ENCODE data around the gene S100A1. TPM values are rescaled to one million over a fixed set of nuclear protein-coding genes. Genes with fewer than 3 reads are reported as not detected.
"Not testable (repeated sequence)": the region's sequence is repeated elsewhere in the genome, so short reads cannot be mapped to it uniquely, and the experiment has no call there.

S100A1 gene
- polyA plus RNA-seq, 4 donors = 2.7 to 13.5 (median 3.5) TPM

GRCh38 chr1:153658400-153659174 lies 30.4 kb downstream of the S100A1 start, which contains the start of gene SNAPIN:
TSS of gene SNAPIN (plus strand) at chr1:153658703. CDS start at chr1:153658744, 41 bp downstream.
- Histone ChIP-seq H3K36me3 (ENCODE audit: control insufficient read depth in 3 of 3, insufficient read depth in 2 of 3, low read depth in 1 of 3, low read length in 3 of 3) (peaks cover 8 to 25% (median 10%) of the 10 kb centered on the region in 3 donors), H3K4me3 (ENCODE audit: low read depth in 1 of 3, low read length in 3 of 3) (peak within 1 kb of the TSS; percentile 71 to 85 (median 74)), H3K27ac (ENCODE audit: low read depth in 1 of 3, low read length in 2 of 3) (peak within 1 kb of the TSS; percentile 74 to 93 (median 90)), H3K27me3 (ENCODE audit: control insufficient read depth in 3 of 3, insufficient read depth in 3 of 3, low read length in 3 of 3) (no peaks in the 10 kb centered on the region), H3K9me3 (ENCODE audit: control insufficient read depth in 2 of 2, insufficient read depth in 1 of 2, low read depth in 1 of 2, low read length in 1 of 2) (no peaks in the 10 kb centered on the region), H3K4me1 (ENCODE audit: control insufficient read depth in 3 of 3, insufficient read depth in 2 of 3, low read depth in 1 of 3, low read length in 2 of 3) (peaks cover 0 to 6% (median 0%) of the 10 kb centered on the region in 3 donors)
- FAIRE-seq (no peak), DNase-seq (peak; percentile 92 to 96)
- 2 to 3% (median 2%) methylated on average over 50 to 53 of the region's 53 CpGs for WGBS, 3 donors

GRCh38 chr1:153659175-153659534 lies 30.9 kb downstream of the S100A1 start:
- 9 to 27% (median 15%) methylated on average over 8 of the region's 8 CpGs for WGBS, 3 donors

GRCh38 chr1:153659656-153660055 lies 31.4 kb downstream of the S100A1 start:
- H3K4me1 ChIP-seq (ENCODE audit: control insufficient read depth in 3 of 3, insufficient read depth in 2 of 3, low read depth in 1 of 3, low read length in 2 of 3) = peaks cover 0 to 6% (median 0%) of the 10 kb centered on the region in 3 donors
- peak overlapping the region in 2 of 3 donors; percentile 71 to 85 for H3K4me3 ChIP-seq (ENCODE audit: low read depth in 1 of 3, low read length in 3 of 3)
- H3K27me3 ChIP-seq (ENCODE audit: control insufficient read depth in 3 of 3, insufficient read depth in 3 of 3, low read length in 3 of 3) = no peaks in the 10 kb centered on the region
- 55 to 62% (median 58%) methylated on average over 9 of the region's 9 CpGs for WGBS, 3 donors
- DNase-seq = peak in 1 of 2 donors; percentile 36
- peaks cover 10 to 32% (median 12%) of the 10 kb centered on the region in 3 donors for H3K36me3 ChIP-seq (ENCODE audit: control insufficient read depth in 3 of 3, insufficient read depth in 2 of 3, low read depth in 1 of 3, low read length in 3 of 3)
- H3K9me3 ChIP-seq (ENCODE audit: control insufficient read depth in 2 of 2, insufficient read depth in 1 of 2, low read depth in 1 of 2, low read length in 1 of 2) = no peaks in the 10 kb centered on the region
- no peak for FAIRE-seq
- peak overlapping the region in 1 of 3 donors; percentile 93 for H3K27ac ChIP-seq (ENCODE audit: low read depth in 1 of 3, low read length in 2 of 3)

More at GRCh38 chr1:153659175-153659534, 30.9 kb downstream of the S100A1 start:
- peak overlapping the region; percentile 71 to 85 (median 74) for H3K4me3 ChIP-seq (ENCODE audit: low read depth in 1 of 3, low read length in 3 of 3)
- H3K4me1 ChIP-seq (ENCODE audit: control insufficient read depth in 3 of 3, insufficient read depth in 2 of 3, low read depth in 1 of 3, low read length in 2 of 3) = peaks cover 0 to 6% (median 0%) of the 10 kb centered on the region in 3 donors
- no peaks in the 10 kb centered on the region for H3K27me3 ChIP-seq (ENCODE audit: control insufficient read depth in 3 of 3, insufficient read depth in 3 of 3, low read length in 3 of 3)
- H3K36me3 ChIP-seq (ENCODE audit: control insufficient read depth in 3 of 3, insufficient read depth in 2 of 3, low read depth in 1 of 3, low read length in 3 of 3) = peaks cover 8 to 27% (median 12%) of the 10 kb centered on the region in 3 donors
- peak overlapping the region; percentile 49 to 93 (median 90) for H3K27ac ChIP-seq (ENCODE audit: low read depth in 1 of 3, low read length in 2 of 3)
- no peak for DNase-seq
- no peak for FAIRE-seq
- H3K9me3 ChIP-seq (ENCODE audit: control insufficient read depth in 2 of 2, insufficient read depth in 1 of 2, low read depth in 1 of 2, low read length in 1 of 2) = no peaks in the 10 kb centered on the region

- Histone ChIP-seq H3K27me3 (ENCODE audit: control insufficient read depth in 3 of 3, insufficient read depth in 3 of 3, low read length in 3 of 3) (no peaks in the 10 kb centered on the region), H3K27ac (ENCODE audit: low read depth in 1 of 3, low read length in 2 of 3) (no peak overlapping the region), H3K4me3 (ENCODE audit: low read depth in 1 of 3, low read length in 3 of 3) (no peak overlapping the region), H3K36me3 (ENCODE audit: control insufficient read depth in 3 of 3, insufficient read depth in 2 of 3, low read depth in 1 of 3, low read length in 3 of 3) (peaks cover 15 to 40% (median 16%) of the 10 kb centered on the region in 3 donors), H3K9me3 (ENCODE audit: control insufficient read depth in 2 of 2, insufficient read depth in 1 of 2, low read depth in 1 of 2, low read length in 1 of 2) (no peaks in the 10 kb centered on the region), H3K4me1 (ENCODE audit: control insufficient read depth in 3 of 3, insufficient read depth in 2 of 3, low read depth in 1 of 3, low read length in 2 of 3) (peaks cover 0 to 6% (median 0%) of the 10 kb centered on the region in 3 donors)
- DNase-seq (no peak), FAIRE-seq (no peak)
- WGBS, 3 donors = 62 to 80% (median 74%) methylated on average over 9 of the region's 9 CpGs
Observed at GRCh38 chr1:153661111-153661708, 33.0 kb downstream of the S100A1 start.

- no peak overlapping the region for H3K27ac ChIP-seq (ENCODE audit: low read depth in 1 of 3, low read length in 2 of 3)
- WGBS, 3 donors = 52 to 65% (median 62%) methylated on average over 2 of the region's 2 CpGs
- no peaks in the 10 kb centered on the region for H3K9me3 ChIP-seq (ENCODE audit: control insufficient read depth in 2 of 2, insufficient read depth in 1 of 2, low read depth in 1 of 2, low read length in 1 of 2)
- no peak overlapping the region for H3K4me3 ChIP-seq (ENCODE audit: low read depth in 1 of 3, low read length in 3 of 3)
- H3K27me3 ChIP-seq (ENCODE audit: control insufficient read depth in 3 of 3, insufficient read depth in 3 of 3, low read length in 3 of 3) = no peaks in the 10 kb centered on the region
- DNase-seq = no peak
- H3K4me1 ChIP-seq (ENCODE audit: control insufficient read depth in 3 of 3, insufficient read depth in 2 of 3, low read depth in 1 of 3, low read length in 2 of 3) = peaks cover 0 to 6% (median 0%) of the 10 kb centered on the region in 3 donors
- no peak for FAIRE-seq
- H3K36me3 ChIP-seq (ENCODE audit: control insufficient read depth in 3 of 3, insufficient read depth in 2 of 3, low read depth in 1 of 3, low read length in 3 of 3) = peaks cover 16 to 50% (median 19%) of the 10 kb centered on the region in 3 donors
Observed at GRCh38 chr1:153662269-153662668, 34.0 kb downstream of the S100A1 start.

- 82 to 86% (median 83%) methylated on average over 5 of the region's 5 CpGs for WGBS, 3 donors
- H3K4me1 ChIP-seq (ENCODE audit: control insufficient read depth in 3 of 3, insufficient read depth in 2 of 3, low read depth in 1 of 3, low read length in 2 of 3) = peaks cover 0 to 6% (median 0%) of the 10 kb centered on the region in 3 donors
- H3K36me3 ChIP-seq (ENCODE audit: control insufficient read depth in 3 of 3, insufficient read depth in 2 of 3, low read depth in 1 of 3, low read length in 3 of 3) = peaks cover 20 to 52% (median 23%) of the 10 kb centered on the region in 3 donors
- DNase-seq (no peak), FAIRE-seq (no peak)
- no peaks in the 10 kb centered on the region for H3K9me3 ChIP-seq (ENCODE audit: control insufficient read depth in 2 of 2, insufficient read depth in 1 of 2, low read depth in 1 of 2, low read length in 1 of 2)
- H3K27me3 ChIP-seq (ENCODE audit: control insufficient read depth in 3 of 3, insufficient read depth in 3 of 3, low read length in 3 of 3) = no peaks in the 10 kb centered on the region
- H3K4me3 ChIP-seq (ENCODE audit: low read depth in 1 of 3, low read length in 3 of 3) = no peak overlapping the region
- no peak overlapping the region for H3K27ac ChIP-seq (ENCODE audit: low read depth in 1 of 3, low read length in 2 of 3)
Observed at GRCh38 chr1:153663211-153663610, 35.0 kb downstream of the S100A1 start.

GRCh38 chr1:153667439-153667838 lies 39.2 kb downstream of the S100A1 start:
- DNase-seq (no peak), FAIRE-seq (no peak)
- Histone ChIP-seq H3K36me3 (ENCODE audit: control insufficient read depth in 3 of 3, insufficient read depth in 2 of 3, low read depth in 1 of 3, low read length in 3 of 3) (peaks cover 15 to 49% (median 16%) of the 10 kb centered on the region in 3 donors), H3K27ac (ENCODE audit: low read depth in 1 of 3, low read length in 2 of 3) (no peak overlapping the region), H3K4me1 (ENCODE audit: control insufficient read depth in 3 of 3, insufficient read depth in 2 of 3, low read depth in 1 of 3, low read length in 2 of 3) (peaks cover 0 to 9% (median 3%) of the 10 kb centered on the region in 3 donors), H3K27me3 (ENCODE audit: control insufficient read depth in 3 of 3, insufficient read depth in 3 of 3, low read length in 3 of 3) (no peaks in the 10 kb centered on the region), H3K9me3 (ENCODE audit: control insufficient read depth in 2 of 2, insufficient read depth in 1 of 2, low read depth in 1 of 2, low read length in 1 of 2) (no peaks in the 10 kb centered on the region), H3K4me3 (ENCODE audit: low read depth in 1 of 3, low read length in 3 of 3) (no peak overlapping the region)
- WGBS, 3 donors = 88 to 91% (median 88%) methylated on average over 4 of the region's 4 CpGs

- FAIRE-seq = not testable (repeated sequence)
Observed at GRCh38 chr1:153668672-153669071, 40.4 kb downstream of the S100A1 start.

More at GRCh38 chr1:153668672-153669071, 40.4 kb downstream of the S100A1 start:
- not testable (repeated sequence) for H3K4me3 ChIP-seq (ENCODE audit: low read depth in 1 of 3, low read length in 3 of 3); H3K27me3 ChIP-seq (ENCODE audit: control insufficient read depth in 3 of 3, insufficient read depth in 3 of 3, low read length in 3 of 3); DNase-seq; H3K4me1 ChIP-seq (ENCODE audit: control insufficient read depth in 3 of 3, insufficient read depth in 2 of 3, low read depth in 1 of 3, low read length in 2 of 3); H3K9me3 ChIP-seq (ENCODE audit: control insufficient read depth in 2 of 2, insufficient read depth in 1 of 2, low read depth in 1 of 2, low read length in 1 of 2); H3K27ac ChIP-seq (ENCODE audit: low read depth in 1 of 3, low read length in 2 of 3)
- 95 to 98% (median 96%) methylated on average over 8 of the region's 8 CpGs for WGBS, 3 donors
- peaks cover 12 to 40% (median 15%) of the 10 kb centered on the region in 3 donors for H3K36me3 ChIP-seq (ENCODE audit: control insufficient read depth in 3 of 3, insufficient read depth in 2 of 3, low read depth in 1 of 3, low read length in 3 of 3)
